ENCODE measurements around the gene ICOS.

Gene ICOS

GRCh38 chr2:203972066-203972465 lies 35.5 kb downstream of the ICOS start:
- no peaks in the 10 kb centered on the region for H3K79me2 ChIP-seq (ENCODE audit: low read length)
- H3K27me3 ChIP-seq (replicated peaks; ENCODE audit: insufficient read depth, low read length) = no peaks in the 10 kb centered on the region
- no peak overlapping the region for H3K27ac ChIP-seq (ENCODE audit: low read length)
- no peaks in the 10 kb centered on the region for H3K4me1 ChIP-seq (ENCODE audit: low read length)
- no peak overlapping the region for H3K9ac ChIP-seq (ENCODE audit: low read length)
- H3K36me3 ChIP-seq (replicated peaks; ENCODE audit: insufficient read depth, low read length) = no peaks in the 10 kb centered on the region
- H3K4me3 ChIP-seq (ENCODE audit: low read length) = no peak overlapping the region
- H3K4me2 ChIP-seq (ENCODE audit: low read depth, low read length) = no peak overlapping the region
- H3F3A ChIP-seq (ENCODE audit: insufficient read depth, low read length) = no peaks in the 10 kb centered on the region
- no peaks in the 10 kb centered on the region for H3K9me2 ChIP-seq (replicated peaks; ENCODE audit: insufficient read depth, low read length)
- no peak for TF ChIP-seq EZH2 (optimal IDR thresholded peaks at IDR 0.05; ENCODE audit: low read depth, low read length)
- no peak for TF ChIP-seq CTCF (IDR thresholded peaks at IDR 0.05; ENCODE audit: low read length)
- TF ChIP-seq EZH2phosphoT487 (IDR thresholded peaks at IDR 0.05; ENCODE audit: low read length) = no peak
- no peaks in the 10 kb centered on the region for H4K20me1 ChIP-seq (ENCODE audit: insufficient read depth, low read length)
- no peak for DNase-seq
- H2AFZ ChIP-seq (ENCODE audit: low read length) = no peak overlapping the region
- H3K9me3 ChIP-seq (replicated peaks; ENCODE audit: insufficient read depth, low read length) = no peaks in the 10 kb centered on the region

DNA sequence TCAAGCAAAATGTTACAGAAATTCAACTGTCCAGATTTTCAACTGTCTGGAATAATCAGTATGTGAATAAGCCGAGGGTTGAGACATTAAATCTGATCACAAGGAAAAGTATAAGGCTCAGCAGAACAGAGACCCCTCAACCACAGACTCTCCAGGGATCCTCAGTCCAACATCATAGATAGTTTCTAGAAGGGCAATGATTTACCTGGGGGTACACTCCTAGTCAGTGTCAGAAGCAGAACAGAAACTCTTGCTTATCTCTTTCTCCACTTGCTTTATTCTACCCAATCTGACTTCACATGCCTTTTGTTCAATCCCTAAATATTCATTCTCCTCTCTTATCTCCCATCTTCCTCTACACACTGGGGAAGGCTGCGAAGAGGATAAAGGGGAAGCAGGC lies 36.4 kb downstream of the ICOS start:
- Histone ChIP-seq H3K36me3 (replicated peaks; ENCODE audit: insufficient read depth, low read length) (no peaks in the 10 kb centered on the region), H3K9ac (ENCODE audit: low read length) (no peak overlapping the region), H3F3A (ENCODE audit: insufficient read depth, low read length) (no peaks in the 10 kb centered on the region), H2AFZ (ENCODE audit: low read length) (no peak overlapping the region), H3K9me2 (replicated peaks; ENCODE audit: insufficient read depth, low read length) (no peaks in the 10 kb centered on the region), H3K4me1 (ENCODE audit: low read length) (no peaks in the 10 kb centered on the region), H3K4me2 (ENCODE audit: low read depth, low read length) (no peak overlapping the region), H4K20me1 (ENCODE audit: insufficient read depth, low read length) (no peaks in the 10 kb centered on the region), H3K27me3 (replicated peaks; ENCODE audit: insufficient read depth, low read length) (no peaks in the 10 kb centered on the region), H3K4me3 (ENCODE audit: low read length) (no peak overlapping the region), H3K27ac (ENCODE audit: low read length) (no peak overlapping the region), H3K79me2 (ENCODE audit: low read length) (no peaks in the 10 kb centered on the region), H3K9me3 (replicated peaks; ENCODE audit: insufficient read depth, low read length) (no peaks in the 10 kb centered on the region)
- no peak for TF ChIP-seq CTCF (IDR thresholded peaks at IDR 0.05; ENCODE audit: low read length)
- TF ChIP-seq EZH2 (optimal IDR thresholded peaks at IDR 0.05; ENCODE audit: low read depth, low read length) = no peak
- no peak for TF ChIP-seq EZH2phosphoT487 (IDR thresholded peaks at IDR 0.05; ENCODE audit: low read length)
- no peak for DNase-seq

DNA sequence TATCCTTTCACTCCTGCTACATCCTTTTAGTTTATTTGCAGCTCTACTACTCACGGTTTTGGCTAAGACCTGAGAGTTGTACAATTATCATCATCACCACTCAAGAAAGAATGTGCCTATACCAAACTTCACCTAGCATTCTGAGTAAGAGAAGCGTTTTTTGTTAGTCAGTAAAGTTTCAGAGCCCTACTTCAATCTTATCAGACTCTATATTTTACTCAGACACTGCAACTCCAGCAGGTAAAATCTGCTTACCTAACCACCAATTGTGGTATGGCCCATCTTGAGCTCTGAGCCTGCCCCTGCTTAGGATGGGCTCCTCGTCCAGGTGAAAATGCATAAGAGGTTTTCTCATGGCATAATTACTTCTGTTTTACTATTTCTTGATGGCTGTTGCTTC lies 37.1 kb downstream of the ICOS start:
- Histone ChIP-seq H3K9me3 (replicated peaks; ENCODE audit: insufficient read depth, low read length) (no peaks in the 10 kb centered on the region), H3K4me1 (ENCODE audit: low read length) (no peaks in the 10 kb centered on the region), H2AFZ (ENCODE audit: low read length) (no peak overlapping the region), H3K27ac (ENCODE audit: low read length) (no peak overlapping the region), H3K4me3 (ENCODE audit: low read length) (no peak overlapping the region), H4K20me1 (ENCODE audit: insufficient read depth, low read length) (no peaks in the 10 kb centered on the region), H3F3A (ENCODE audit: insufficient read depth, low read length) (no peaks in the 10 kb centered on the region), H3K27me3 (replicated peaks; ENCODE audit: insufficient read depth, low read length) (no peaks in the 10 kb centered on the region), H3K4me2 (ENCODE audit: low read depth, low read length) (no peak overlapping the region), H3K36me3 (replicated peaks; ENCODE audit: insufficient read depth, low read length) (no peaks in the 10 kb centered on the region), H3K79me2 (ENCODE audit: low read length) (no peaks in the 10 kb centered on the region), H3K9ac (ENCODE audit: low read length) (no peak overlapping the region), H3K9me2 (replicated peaks; ENCODE audit: insufficient read depth, low read length) (no peaks in the 10 kb centered on the region)
- no peak for TF ChIP-seq CTCF (IDR thresholded peaks at IDR 0.05; ENCODE audit: low read length)
- TF ChIP-seq EZH2 (optimal IDR thresholded peaks at IDR 0.05; ENCODE audit: low read depth, low read length) = no peak
- no peak for TF ChIP-seq EZH2phosphoT487 (IDR thresholded peaks at IDR 0.05; ENCODE audit: low read length)
- no peak for DNase-seq

All from MM.1S (cell line).